Liver (tissue), 9 donors: Measurements from ENCODE around the gene FRMD4B. TPM values are rescaled to one million over a fixed set of nuclear protein-coding genes. Genes with fewer than 3 reads are reported as not detected.

ENCODE experiments used
- DNase-seq: peaks from one replicate; pipeline ENCODE4 v3.0.0-alpha.2; 2017; ENCODE audit warnings: low spot score
- H3K27ac ChIP-seq, 2 donors: one replicate each; pipeline ENCODE4 v1.7.0; 2013; ENCODE audit warnings: inconsistent platforms in 2 of 2, low read length in 2 of 2, control low read depth in 1 of 2, low read depth in 1 of 2, mild to moderate bottlenecking in 1 of 2
- H3K27me3 ChIP-seq, 4 donors: one replicate each; pipeline versions ENCODE4 v1.6.1 to v1.7.0; 2013; ENCODE audit warnings: low read length in 3 of 4, inconsistent platforms in 1 of 4, mild to moderate bottlenecking in 1 of 4, moderate library complexity in 1 of 4; ENCODE audit not compliant: control insufficient read depth in 4 of 4, insufficient read depth in 4 of 4
- H3K36me3 ChIP-seq, 4 donors: one replicate each; pipeline versions ENCODE4 v1.6.1 to v1.7.0; 2013; ENCODE audit warnings: low read length in 3 of 4, mild to moderate bottlenecking in 3 of 4, low read depth in 1 of 4, moderate library complexity in 1 of 4; ENCODE audit not compliant: control insufficient read depth in 4 of 4, insufficient read depth in 3 of 4
- H3K4me1 ChIP-seq, 4 donors: one replicate each; pipeline versions ENCODE4 v1.6.1 to v1.7.0; 2013; ENCODE audit warnings: low read length in 3 of 4, mild to moderate bottlenecking in 3 of 4, moderate library complexity in 1 of 4; ENCODE audit not compliant: control insufficient read depth in 4 of 4, insufficient read depth in 4 of 4
- H3K4me3 ChIP-seq, 3 donors: one replicate each; pipeline versions ENCODE4 v1.6.1 to v1.7.0; 2013; ENCODE audit warnings: low read length in 3 of 3, control low read depth in 1 of 3, low read depth in 1 of 3, mild to moderate bottlenecking in 1 of 3
- H3K9ac ChIP-seq, 2 donors: one replicate each; pipeline ENCODE4 v1.7.0; 2013; ENCODE audit warnings: low read length in 2 of 2, mild to moderate bottlenecking in 2 of 2, moderate library complexity in 2 of 2, control low read depth in 1 of 2, low read depth in 1 of 2
- H3K9me3 ChIP-seq, 4 donors: one replicate each; pipeline versions ENCODE4 v1.6.1 to v1.7.0; 2013; ENCODE audit warnings: low read length in 3 of 4; ENCODE audit not compliant: control insufficient read depth in 4 of 4
- ATF3 ChIP-seq: IDR thresholded peaks from 2 replicates; pipeline ENCODE4 v1.6.1; 2016; ENCODE audit warnings: antibody characterized with exemption
- CTCF ChIP-seq: fragments of 150-350 bp; IDR thresholded peaks from 2 replicates; pipeline ENCODE4 v1.5.1; 2017; ENCODE audit warnings: improper control_type of control experiment, low read depth, low read length; ENCODE audit not compliant: missing input control
- EGR1 ChIP-seq, 2 donors: IDR thresholded peaks; 2 replicates each; pipeline ENCODE4 v1.6.1; 2016 to 2018; ENCODE audit warnings: antibody characterized with exemption in 2 of 2, low read depth in 2 of 2
- FOXA1 ChIP-seq: IDR thresholded peaks from 2 replicates; pipeline ENCODE4 v1.6.1; 2016; ENCODE audit warnings: antibody characterized with exemption
- FOXA2 ChIP-seq: IDR thresholded peaks from 2 replicates; pipeline ENCODE4 v1.6.1; 2016; ENCODE audit warnings: antibody characterized with exemption
- GABPA ChIP-seq, 2 donors: IDR thresholded peaks in 1 of 2; conservative IDR thresholded peaks in 1 of 2; 2 replicates each; pipeline ENCODE4 v1.6.1; 2016; ENCODE audit warnings: antibody characterized with exemption in 2 of 2, mild to moderate bottlenecking in 1 of 2, moderate library complexity in 1 of 2
- HNF4A ChIP-seq, 2 donors: conservative IDR thresholded peaks; 2 replicates each; pipeline ENCODE4 v1.6.1; 2016; ENCODE audit warnings: antibody characterized with exemption in 2 of 2, mild to moderate bottlenecking in 2 of 2
- HNF4G ChIP-seq: IDR thresholded peaks from 2 replicates; pipeline ENCODE4 v1.6.1; 2016; ENCODE audit warnings: antibody characterized with exemption
- JUND ChIP-seq, 2 donors: IDR thresholded peaks; 2 replicates each; pipeline ENCODE4 v1.6.1; 2016; ENCODE audit warnings: antibody characterized with exemption in 2 of 2
- MAX ChIP-seq: IDR thresholded peaks from 2 replicates; pipeline ENCODE4 v1.6.1; 2016; ENCODE audit warnings: antibody characterized with exemption
- NR2F2 ChIP-seq: IDR thresholded peaks from 2 replicates; pipeline ENCODE4 v1.6.1; 2016; ENCODE audit warnings: antibody characterized with exemption
- RAD21 ChIP-seq, 2 donors: IDR thresholded peaks; 2 replicates each; pipeline ENCODE4 v1.6.1; 2016; ENCODE audit warnings: antibody characterized with exemption in 2 of 2, mild to moderate bottlenecking in 2 of 2
- REST ChIP-seq: IDR thresholded peaks from 2 replicates; pipeline ENCODE4 v1.6.1; 2016; ENCODE audit warnings: antibody characterized with exemption, mild to moderate bottlenecking
- RXRA ChIP-seq, 2 donors: IDR thresholded peaks; 2 replicates each; pipeline ENCODE4 v1.6.1; 2017 to 2018; ENCODE audit warnings: antibody characterized with exemption in 2 of 2, mild to moderate bottlenecking in 1 of 2
- SP1 ChIP-seq: IDR thresholded peaks from 2 replicates; pipeline ENCODE4 v1.6.1; 2018; ENCODE audit warnings: antibody characterized with exemption, mild to moderate bottlenecking
- TAF1 ChIP-seq: conservative IDR thresholded peaks from 2 replicates; pipeline ENCODE4 v1.6.1; 2016; ENCODE audit warnings: antibody characterized with exemption, mild to moderate bottlenecking
- YY1 ChIP-seq: IDR thresholded peaks from 2 replicates; pipeline ENCODE4 v1.6.1; 2016; ENCODE audit warnings: antibody characterized with exemption, mild to moderate bottlenecking
- WGBS: extraction: QIAGEN DNeasy Blood & Tissue Kit; methylation state at CpG from one replicate; pipeline ENCODE4 v1.1.7; 2013; 5-methylcytosine and 5-hydroxymethylcytosine counted together
- polyA plus RNA-seq, 2 donors: library from polyadenylated mRNA; stranded (reverse) in 1 of 2; unstranded in 1 of 2; fragments of 200-250 nt in 1 of 2; fragments of >200 nt in 1 of 2; fragmentation: Nextera tagmentation in 1 of 2; extraction: Ambion mirVana in 1 of 2; gene quantifications; one replicate each; pipeline versions ENCODE4 v1.2.1 to v1.2.3, GENCODE V29; 2013 to 2015
- total RNA-seq, 2 donors: library from RNA; depleted of rRNA; stranded (reverse); fragments of >200 nt; gene quantifications; one replicate each; pipeline ENCODE4 v1.2.3, GENCODE V29; 2014
- donor health status: healthy.
- donor health status: healthy.
- donor health status: healthy.
- donor health status: healthy.
- donor health status: healthy.

Gene FRMD4B
- total and polyA plus RNA-seq, 4 donors, result 7.3 to 22.6 (median 15.0) TPM

- TF ChIP-seq RAD21 (IDR thresholded peaks at IDR 0.05) (no peak), GABPA (IDR thresholded peaks at IDR 0.05 in 1 of 2, conservative IDR thresholded peaks at IDR 0.05 in 1 of 2) (no peak), FOXA2 (no peak), ATF3 (no peak), HNF4A (conservative IDR thresholded peaks at IDR 0.05) (no peak), FOXA1 (no peak), JUND (IDR thresholded peaks at IDR 0.05) (no peak), CTCF (no peak)
- no peaks in the 10 kb centered on the region for H3K27me3 ChIP-seq
- H3K9me3 ChIP-seq, result no peaks in the 10 kb centered on the region
- H3K27ac ChIP-seq, result no peak overlapping the region
- H3K36me3 ChIP-seq, result peaks cover 0 to 3% (median 2%) of the 10 kb centered on the region in 4 donors
- no peak overlapping the region for H3K9ac ChIP-seq
- no peak overlapping the region for H3K4me3 ChIP-seq
- peaks cover 0 to 9% (median 3%) of the 10 kb centered on the region in 4 donors for H3K4me1 ChIP-seq
- DNase-seq, result no peak
Observed at GRCh38 chr3:69164296-69164695, 221.6 kb downstream of the FRMD4B start.

GRCh38 chr3:69162308-69162980 is 223.4 kb downstream of the FRMD4B start:
- no peak for DNase-seq
- Histone ChIP-seq H3K4me1 (peaks cover 0 to 9% (median 3%) of the 10 kb centered on the region in 4 donors), H3K27ac (no peak overlapping the region), H3K36me3 (no peaks in the 10 kb centered on the region), H3K4me3 (no peak overlapping the region), H3K9me3 (no peaks in the 10 kb centered on the region), H3K27me3 (no peaks in the 10 kb centered on the region), H3K9ac (no peak overlapping the region)
- 93% methylated on average over 2 of the region's 2 CpGs for WGBS
- TF ChIP-seq FOXA1, result no peak
- no peak for TF ChIP-seq SP1
- TF ChIP-seq EGR1 (IDR thresholded peaks at IDR 0.05; ENCODE audit: low read depth in 2 of 2), result no peak
- TF ChIP-seq HNF4G, result no peak
- no peak for TF ChIP-seq RAD21 (IDR thresholded peaks at IDR 0.05)
- TF ChIP-seq ATF3, result no peak

- no peak for DNase-seq
- Histone ChIP-seq H3K36me3 (no peaks in the 10 kb centered on the region), H3K9ac (no peak overlapping the region), H3K27ac (no peak overlapping the region), H3K4me1 (peaks cover 0 to 6% (median 2%) of the 10 kb centered on the region in 4 donors), H3K27me3 (no peaks in the 10 kb centered on the region), H3K9me3 (no peaks in the 10 kb centered on the region), H3K4me3 (no peak overlapping the region)
- WGBS, result 40% methylated on average over 5 of the region's 5 CpGs
- no peak for TF ChIP-seq ATF3
- no peak for TF ChIP-seq MAX
- TF ChIP-seq FOXA2, result no peak
- peak; percentile 100 for TF ChIP-seq RAD21 (IDR thresholded peaks at IDR 0.05)
- no peak for TF ChIP-seq JUND (IDR thresholded peaks at IDR 0.05)
- TF ChIP-seq GABPA (IDR thresholded peaks at IDR 0.05 in 1 of 2, conservative IDR thresholded peaks at IDR 0.05 in 1 of 2), result no peak
- TF ChIP-seq NR2F2, result no peak
- TF ChIP-seq FOXA1, result no peak
- TF ChIP-seq EGR1 (IDR thresholded peaks at IDR 0.05; ENCODE audit: low read depth in 2 of 2), result no peak
- TF ChIP-seq RXRA (IDR thresholded peaks at IDR 0.05), result no peak
- TF ChIP-seq TAF1, result no peak
- TF ChIP-seq YY1, result no peak
- no peak for TF ChIP-seq REST
- TF ChIP-seq HNF4A (conservative IDR thresholded peaks at IDR 0.05), result no peak
- no peak for TF ChIP-seq HNF4G
Observed at GRCh38 chr3:69161587-69162307, 224.1 kb downstream of the FRMD4B start.
